Natural killer cell (primary cell): ENCODE measurements around the gene VRTN. TPM values are rescaled to one million over a fixed set of nuclear protein-coding genes. Genes with fewer than 3 reads are reported as not detected.

Source experiments
- ATAC-seq, 3 donors: fragments of 150-1000 bp in 2 of 3; fragments of 200-7000 bp in 1 of 3; cut with Tn5 transposase; 1 replicate in 1 of 3; 2 replicates in 2 of 3; pipeline ENCODE4 v1.10.0; 2021; ENCODE audit warnings: mild to moderate bottlenecking in 2 of 3, moderate library complexity in 2 of 3
- DNase-seq, 2 donors: peaks; one replicate each; pipeline versions ENCODE4 v3.0.0 to v3.0.0-alpha.2; 2013 to 2021; ENCODE audit warnings: mixed read lengths in 1 of 2
- H3K27ac ChIP-seq: one replicate; pipeline ENCODE4 v1.5.1; 2013; ENCODE audit warnings: mild to moderate bottlenecking, low read length
- H3K27me3 ChIP-seq: one replicate; pipeline ENCODE4 v1.6.1; 2013; ENCODE audit warnings: low read length; ENCODE audit not compliant: control insufficient read depth, insufficient read depth
- H3K36me3 ChIP-seq: one replicate; pipeline ENCODE4 v1.6.1; 2013; ENCODE audit warnings: low read length; ENCODE audit not compliant: control insufficient read depth, insufficient read depth
- H3K4me1 ChIP-seq: one replicate; pipeline ENCODE4 v1.6.1; 2013; ENCODE audit warnings: low read length; ENCODE audit not compliant: control insufficient read depth, insufficient read depth
- H3K4me3 ChIP-seq: one replicate; pipeline ENCODE4 v1.5.1; 2013; ENCODE audit warnings: low read length
- H3K9me3 ChIP-seq: one replicate; pipeline ENCODE4 v1.6.1; 2013; ENCODE audit warnings: low read length; ENCODE audit not compliant: control insufficient read depth, insufficient read depth
- H3K27ac Mint-ChIP-seq, 2 donors: one replicate each; pipeline ENCODE4 v1.8.0; 2022; ENCODE audit warnings: mild to moderate bottlenecking in 2 of 2, mixed read lengths in 2 of 2, moderate library complexity in 1 of 2
- H3K27me3 Mint-ChIP-seq, 2 donors: one replicate each; pipeline ENCODE4 v1.8.0; 2022; ENCODE audit warnings: low read depth in 2 of 2, mixed read lengths in 2 of 2
- H3K36me3 Mint-ChIP-seq: one replicate; pipeline ENCODE4 v1.8.0; 2022; ENCODE audit warnings: mixed read lengths
- H3K4me1 Mint-ChIP-seq, 2 donors: one replicate each; pipeline ENCODE4 v1.8.0; 2022; ENCODE audit warnings: mixed read lengths in 2 of 2
- H3K4me3 Mint-ChIP-seq: one replicate; pipeline ENCODE4 v1.8.0; 2022; ENCODE audit warnings: mild to moderate bottlenecking, moderate library complexity, mixed read lengths
- H3K9me3 Mint-ChIP-seq, 2 donors: one replicate each; pipeline ENCODE4 v1.8.0; 2022; ENCODE audit warnings: mixed read lengths in 2 of 2
- WGBS: methylation state at CpG from one replicate; pipeline ENCODE4 v1.1.7; 2013; ENCODE audit warnings: missing lambda C conversion rate; ENCODE audit not compliant: insufficient coverage; 5-methylcytosine and 5-hydroxymethylcytosine counted together
- intact Hi-C: fragments of 100-400 bp; cut with micrococcal nuclease; formaldehyde crosslinking; loops from one replicate; pipeline ENCODE4 v1.14.2; 2022
- total RNA-seq, 4 donors: library from RNA; stranded (reverse); fragments of 120-200 nt in 1 of 4; gene quantifications; one replicate each; pipeline versions ENCODE4 v1.2.3 to v1.2.4, GENCODE V29; 2013 to 2022
- TF ChIP-seq, protein P1 (sequence below): fragments of 200-600 bp; IDR thresholded peaks from one replicate; pipeline ENCODE4 v1.8.0; 2022; ENCODE audit warnings: antibody characterized with exemption

The VRTN gene
- total RNA-seq, 3 donors from 2014 or later (not counting 1 experiment from before 2014, with no cell fraction given): not detected

DNA sequence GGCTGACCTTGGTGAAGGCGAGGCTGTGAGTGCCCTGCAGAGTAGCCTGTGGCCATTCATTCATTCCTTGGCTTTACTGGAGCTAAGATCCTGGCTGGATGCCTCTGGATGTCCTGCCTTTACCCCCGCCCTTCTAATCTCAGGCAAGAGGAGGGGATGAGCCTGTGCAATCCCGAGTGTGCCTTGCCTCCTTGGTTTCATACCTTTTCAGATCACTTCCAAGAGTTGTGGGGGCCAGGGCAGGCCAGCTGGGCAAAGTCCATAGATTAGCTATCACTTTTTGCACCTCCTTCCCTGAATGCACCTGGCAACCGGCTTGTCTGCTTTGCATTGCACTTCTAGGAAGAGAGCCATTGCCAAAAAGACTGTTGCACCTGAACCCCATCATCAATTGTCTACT lies 1.5 kb downstream of the VRTN start:
- H3K36me3 ChIP-seq: no peaks in the 10 kb centered on the region
- intact Hi-C loops: no loop called here
- no peaks in the 10 kb centered on the region for H3K9me3 ChIP-seq
- H3K27ac ChIP-seq: no peak overlapping the region
- Mint-ChIP-seq H3K36me3 (no peaks in the 10 kb centered on the region), H3K27me3 (peaks cover 3 to 20% of the 10 kb centered on the region in 2 donors), H3K9me3 (no peaks in the 10 kb centered on the region), H3K27ac (no peak overlapping the region), H3K4me3 (no peak overlapping the region), H3K4me1 (no peaks in the 10 kb centered on the region)
- H3K27me3 ChIP-seq: peaks cover 2% of the 10 kb centered on the region
- 74% methylated on average over 4 of the region's 4 CpGs for WGBS
- DNase-seq: no peak
- H3K4me1 ChIP-seq: no peaks in the 10 kb centered on the region
- H3K4me3 ChIP-seq: no peak overlapping the region
- ATAC-seq: no peak
- TF ChIP-seq, protein P1, sequence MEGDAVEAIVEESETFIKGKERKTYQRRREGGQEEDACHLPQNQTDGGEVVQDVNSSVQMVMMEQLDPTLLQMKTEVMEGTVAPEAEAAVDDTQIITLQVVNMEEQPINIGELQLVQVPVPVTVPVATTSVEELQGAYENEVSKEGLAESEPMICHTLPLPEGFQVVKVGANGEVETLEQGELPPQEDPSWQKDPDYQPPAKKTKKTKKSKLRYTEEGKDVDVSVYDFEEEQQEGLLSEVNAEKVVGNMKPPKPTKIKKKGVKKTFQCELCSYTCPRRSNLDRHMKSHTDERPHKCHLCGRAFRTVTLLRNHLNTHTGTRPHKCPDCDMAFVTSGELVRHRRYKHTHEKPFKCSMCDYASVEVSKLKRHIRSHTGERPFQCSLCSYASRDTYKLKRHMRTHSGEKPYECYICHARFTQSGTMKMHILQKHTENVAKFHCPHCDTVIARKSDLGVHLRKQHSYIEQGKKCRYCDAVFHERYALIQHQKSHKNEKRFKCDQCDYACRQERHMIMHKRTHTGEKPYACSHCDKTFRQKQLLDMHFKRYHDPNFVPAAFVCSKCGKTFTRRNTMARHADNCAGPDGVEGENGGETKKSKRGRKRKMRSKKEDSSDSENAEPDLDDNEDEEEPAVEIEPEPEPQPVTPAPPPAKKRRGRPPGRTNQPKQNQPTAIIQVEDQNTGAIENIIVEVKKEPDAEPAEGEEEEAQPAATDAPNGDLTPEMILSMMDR: no peak

DNA sequence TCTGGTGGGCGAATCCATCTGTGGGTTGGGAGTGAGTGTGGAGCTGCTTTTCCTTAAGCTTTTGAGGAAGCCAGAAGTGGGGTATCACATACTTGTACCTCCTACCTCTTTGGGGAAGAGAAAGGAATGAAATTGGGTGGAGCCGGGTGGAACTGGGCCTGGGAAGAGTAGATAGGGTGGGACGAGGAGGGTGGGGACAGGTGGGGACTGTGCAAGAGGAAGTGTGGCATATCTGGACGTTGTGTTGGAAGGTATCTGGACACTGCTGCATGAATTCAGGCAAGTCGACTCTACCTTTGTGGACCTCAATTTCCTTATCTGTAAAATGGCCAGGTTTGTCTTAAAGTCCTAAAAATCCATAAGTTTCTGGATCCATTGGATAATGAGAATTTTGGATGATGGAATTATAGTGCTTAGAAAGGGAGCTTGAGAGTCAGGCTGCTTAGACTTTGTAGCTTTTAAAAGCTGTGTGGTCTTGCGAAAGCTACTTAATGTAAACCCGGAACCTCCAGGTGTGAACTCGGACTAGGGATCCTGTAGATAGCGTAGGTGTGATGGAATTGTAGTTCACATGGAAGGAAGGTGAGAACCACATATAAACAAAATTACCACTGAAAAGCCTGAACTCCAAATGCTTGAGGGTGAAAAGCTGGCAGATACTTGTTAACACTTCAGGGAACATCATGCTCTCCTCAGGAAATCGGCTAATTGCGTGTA lies 2.1 kb downstream of the VRTN start:
- no peak overlapping the region for H3K27ac Mint-ChIP-seq
- peaks cover 3 to 20% of the 10 kb centered on the region in 2 donors for H3K27me3 Mint-ChIP-seq
- no peak for ATAC-seq
- Histone ChIP-seq H3K4me3 (no peak overlapping the region), H3K27ac (no peak overlapping the region), H3K9me3 (no peaks in the 10 kb centered on the region), H3K36me3 (no peaks in the 10 kb centered on the region), H3K27me3 (peaks cover 2% of the 10 kb centered on the region), H3K4me1 (no peaks in the 10 kb centered on the region)
- no peak overlapping the region for H3K4me3 Mint-ChIP-seq
- WGBS: 66% methylated on average over 8 of the region's 11 CpGs
- no peaks in the 10 kb centered on the region for H3K4me1 Mint-ChIP-seq
- H3K36me3 Mint-ChIP-seq: no peaks in the 10 kb centered on the region
- no peak for DNase-seq
- H3K9me3 Mint-ChIP-seq: no peaks in the 10 kb centered on the region
- TF ChIP-seq, protein P1: no peak
- intact Hi-C loops: no loop called here

DNA sequence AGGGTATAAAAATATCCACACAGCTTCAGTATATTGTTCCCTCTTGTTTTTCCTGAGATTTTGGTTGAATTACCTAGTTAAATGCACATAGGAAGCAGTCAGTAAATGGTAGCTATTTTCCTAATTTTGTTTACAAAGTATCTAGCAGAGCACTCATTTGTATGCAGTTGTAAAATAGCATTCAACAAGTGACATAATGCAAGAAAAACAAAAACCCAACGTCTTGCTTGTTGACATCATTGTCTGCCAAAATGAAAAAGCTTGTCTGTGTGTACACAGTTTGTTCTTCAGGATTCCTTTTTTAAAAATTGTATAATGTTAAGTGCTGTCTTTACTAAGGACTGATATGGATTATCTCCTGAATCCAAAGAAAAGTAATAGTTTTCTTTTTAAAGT lies 2.7 kb downstream of the VRTN start:
- WGBS: 10% methylated on average over 1 of the region's 1 CpG
- Histone ChIP-seq H3K36me3 (no peaks in the 10 kb centered on the region), H3K4me3 (no peak overlapping the region), H3K9me3 (no peaks in the 10 kb centered on the region), H3K4me1 (no peaks in the 10 kb centered on the region), H3K27me3 (peaks cover 2% of the 10 kb centered on the region), H3K27ac (no peak overlapping the region)
- ATAC-seq (no peak), DNase-seq (no peak)
- H3K4me1 Mint-ChIP-seq: no peaks in the 10 kb centered on the region
- H3K9me3 Mint-ChIP-seq: no peaks in the 10 kb centered on the region
- H3K27me3 Mint-ChIP-seq: peaks cover 3 to 20% of the 10 kb centered on the region in 2 donors
- no peak overlapping the region for H3K27ac Mint-ChIP-seq
- no peaks in the 10 kb centered on the region for H3K36me3 Mint-ChIP-seq
- H3K4me3 Mint-ChIP-seq: no peak overlapping the region
- TF ChIP-seq, protein P1: no peak
- intact Hi-C loops: no loop called here
